Thyroid gland (tissue), 4 donors: ENCODE measurements around the gene SV2A.

ENCODE experiments used
- CTCF ChIP-seq, 6 experiments: fragments of 200-600 bp in 3 of 6; fragments of 450-650 bp in 3 of 6; sonication (generic) in 3 of 6; IDR thresholded peaks; one replicate each; pipeline ENCODE4 v1.5.1; 2016 to 2019; ENCODE audit warnings: antibody characterized with exemption in 6 of 6, mild to moderate bottlenecking in 2 of 6, inconsistent platforms in 1 of 6, moderate library complexity in 1 of 6
- POLR2A ChIP-seq, 2 donors: fragments of 450-650 bp; IDR thresholded peaks; one replicate each; pipeline ENCODE4 v1.6.1; 2017; ENCODE audit warnings: antibody characterized with exemption in 2 of 2, mild to moderate bottlenecking in 2 of 2, moderate library complexity in 1 of 2

DNA sequence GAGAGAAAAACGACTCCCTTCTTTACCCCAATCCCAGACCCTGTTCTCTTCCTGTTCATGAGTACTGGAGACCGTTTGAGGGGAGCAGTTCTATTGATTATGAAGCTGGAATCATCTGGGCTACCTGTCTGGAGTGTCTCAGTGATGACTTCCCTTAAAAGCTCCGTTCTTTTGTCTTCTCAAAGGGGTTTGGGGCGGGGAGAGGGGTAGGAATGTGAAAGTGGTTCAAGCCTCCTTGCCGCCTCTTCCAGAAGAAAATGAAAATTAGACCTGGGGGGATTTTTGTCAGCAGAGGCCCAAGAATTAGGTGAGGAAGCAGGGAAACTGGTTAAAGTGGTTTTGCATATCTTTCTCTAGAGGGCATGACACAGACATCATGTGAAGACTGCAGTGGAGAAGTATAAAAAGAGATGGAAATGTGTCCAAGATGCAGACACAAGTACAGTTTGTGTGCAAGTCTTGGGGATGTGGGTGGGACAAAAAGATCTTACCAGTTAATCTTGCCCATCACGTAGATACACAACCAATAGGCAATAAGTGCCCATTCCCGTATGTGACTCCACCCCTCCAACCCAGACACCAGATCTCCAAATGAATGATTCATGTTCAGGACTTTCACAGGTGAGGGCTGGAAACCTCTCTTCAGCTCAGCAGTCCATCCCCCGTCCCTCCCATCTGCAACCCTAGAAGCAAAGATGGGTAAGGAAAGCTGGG, 19.5 kb upstream of the SV2A start:
- TF ChIP-seq CTCF (IDR thresholded peaks at IDR 0.05) (no peak), POLR2A (IDR thresholded peaks at IDR 0.05) (peak in 1 of 2 donors; percentile 5)
